Right hindlimb (tissue), 1 donor: ENCODE results near the gene HTATIP2.
"Not testable (repeated sequence)": the region's sequence is repeated elsewhere in the genome, so short reads cannot be mapped to it uniquely, and the experiment has no call there.

ENCODE experiments used
- DNase-seq: peaks from one replicate; pipeline ENCODE4 v3.0.0-alpha.2; 2018

Gene HTATIP2

DNA sequence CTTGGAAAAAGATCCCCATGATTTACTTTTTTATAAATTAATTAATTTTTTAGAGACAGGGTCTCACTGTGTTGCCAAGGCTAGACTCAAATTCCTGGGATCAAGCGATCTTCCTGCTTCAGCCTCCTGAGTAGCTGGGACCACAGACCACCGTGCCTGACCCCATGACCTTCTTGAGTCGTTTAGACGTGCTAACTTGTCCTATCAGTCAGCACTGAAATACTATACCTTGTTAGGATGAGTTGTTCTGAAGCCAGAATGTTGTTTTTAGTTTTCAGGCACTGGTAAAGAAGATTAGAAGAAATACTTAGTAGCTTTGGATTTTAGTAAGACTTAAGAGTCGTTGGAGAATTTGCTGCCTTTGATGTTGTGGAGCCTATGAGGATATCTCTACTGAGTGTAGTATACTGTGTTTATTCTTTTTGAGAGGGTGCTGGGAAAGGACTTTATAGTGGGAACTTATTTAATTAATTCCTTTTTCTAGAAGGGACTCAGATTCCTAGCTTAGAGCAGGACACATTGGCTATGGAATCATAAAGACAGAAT lies 8.6 kb downstream of the HTATIP2 start:
- no peak for DNase-seq

- no peak for DNase-seq
Observed at GRCh38 chr11:20373147-20373546, 9.6 kb downstream of the HTATIP2 start.

- DNase-seq, result no peak
Observed at GRCh38 chr11:20373568-20374209, 10.2 kb downstream of the HTATIP2 start.

DNA sequence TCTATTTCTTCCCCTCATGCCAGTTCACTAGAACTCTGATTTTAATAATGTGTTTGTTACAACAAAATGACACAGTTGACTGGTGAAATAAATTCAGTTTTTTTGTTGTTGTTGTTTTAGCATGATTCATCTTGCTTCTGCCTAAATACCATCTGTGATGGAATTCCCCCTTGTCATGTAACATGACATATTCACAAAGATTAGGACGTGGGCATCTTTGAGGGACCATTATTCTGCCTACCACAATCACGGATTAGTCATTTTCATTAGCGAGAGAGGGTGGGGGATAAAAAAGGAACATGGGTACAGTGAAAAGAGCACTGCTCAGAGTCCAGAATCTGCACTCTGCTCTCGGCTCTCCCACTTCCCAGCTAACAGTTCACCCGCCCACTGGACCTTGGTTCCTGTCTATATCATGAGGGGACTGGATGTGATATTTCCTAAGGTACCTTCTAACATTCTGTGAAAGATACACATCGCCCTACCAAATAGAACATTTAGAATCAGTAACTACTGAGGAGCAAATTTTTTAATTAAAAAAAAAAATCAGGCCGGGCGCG lies 11.3 kb downstream of the HTATIP2 start:
- DNase-seq, result no peak

DNA sequence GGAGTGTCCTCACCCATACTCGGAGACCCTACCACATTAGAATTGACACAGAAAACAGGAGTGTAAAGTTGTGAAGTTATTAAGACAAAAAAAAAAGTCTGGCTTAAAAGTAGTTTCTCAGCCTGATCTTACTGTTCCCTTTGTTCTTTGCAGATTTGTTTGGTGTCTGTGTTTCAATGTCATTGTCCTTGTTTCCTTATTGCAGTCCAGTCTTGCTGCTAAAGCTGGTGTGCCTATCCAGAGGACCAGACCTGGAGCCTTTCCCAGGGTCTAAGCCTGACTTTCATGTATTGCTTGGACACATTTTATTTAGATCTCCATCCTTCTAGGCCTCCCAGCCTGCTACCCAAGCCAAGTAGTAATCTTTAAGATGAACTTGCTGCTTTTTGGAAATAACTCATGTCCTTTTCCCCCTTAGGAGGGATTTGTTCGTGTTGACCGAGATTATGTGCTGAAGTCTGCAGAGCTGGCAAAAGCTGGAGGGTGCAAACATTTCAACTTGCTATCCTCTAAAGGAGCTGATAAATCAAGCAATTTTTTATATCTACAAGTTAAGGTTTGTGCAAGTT lies 12.7 kb downstream of the HTATIP2 start:
- no peak for DNase-seq

DNA sequence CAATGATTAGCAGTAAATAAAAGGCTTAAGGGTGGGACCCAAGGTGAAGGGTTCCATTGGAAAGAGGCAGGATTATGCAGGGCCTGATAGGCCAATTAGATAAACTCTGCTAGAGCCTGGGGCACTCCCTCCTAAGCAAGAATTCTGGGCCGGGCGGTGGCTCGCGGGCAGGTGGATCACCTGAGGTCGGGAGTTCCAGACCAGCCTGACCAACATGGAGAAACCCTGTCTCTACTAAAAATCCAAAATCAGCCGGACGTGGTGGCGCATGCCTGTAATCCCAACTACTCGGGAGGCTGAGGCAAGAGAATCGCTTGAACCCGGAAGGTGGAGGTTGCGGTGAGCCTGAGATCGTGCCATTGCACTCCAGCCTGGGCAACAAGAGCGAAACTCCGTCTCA lies 22.5 kb downstream of the HTATIP2 start:
- not testable (repeated sequence) for DNase-seq

- DNase-seq, result peak; percentile 97
Observed at GRCh38 chr11:20387261-20388095, 24.0 kb downstream of the HTATIP2 start, which contains the start of gene PRMT3. TSS of gene PRMT3 (plus strand) at chr11:20387716. CDS start at chr11:20387747, 31 bp downstream.

DNA sequence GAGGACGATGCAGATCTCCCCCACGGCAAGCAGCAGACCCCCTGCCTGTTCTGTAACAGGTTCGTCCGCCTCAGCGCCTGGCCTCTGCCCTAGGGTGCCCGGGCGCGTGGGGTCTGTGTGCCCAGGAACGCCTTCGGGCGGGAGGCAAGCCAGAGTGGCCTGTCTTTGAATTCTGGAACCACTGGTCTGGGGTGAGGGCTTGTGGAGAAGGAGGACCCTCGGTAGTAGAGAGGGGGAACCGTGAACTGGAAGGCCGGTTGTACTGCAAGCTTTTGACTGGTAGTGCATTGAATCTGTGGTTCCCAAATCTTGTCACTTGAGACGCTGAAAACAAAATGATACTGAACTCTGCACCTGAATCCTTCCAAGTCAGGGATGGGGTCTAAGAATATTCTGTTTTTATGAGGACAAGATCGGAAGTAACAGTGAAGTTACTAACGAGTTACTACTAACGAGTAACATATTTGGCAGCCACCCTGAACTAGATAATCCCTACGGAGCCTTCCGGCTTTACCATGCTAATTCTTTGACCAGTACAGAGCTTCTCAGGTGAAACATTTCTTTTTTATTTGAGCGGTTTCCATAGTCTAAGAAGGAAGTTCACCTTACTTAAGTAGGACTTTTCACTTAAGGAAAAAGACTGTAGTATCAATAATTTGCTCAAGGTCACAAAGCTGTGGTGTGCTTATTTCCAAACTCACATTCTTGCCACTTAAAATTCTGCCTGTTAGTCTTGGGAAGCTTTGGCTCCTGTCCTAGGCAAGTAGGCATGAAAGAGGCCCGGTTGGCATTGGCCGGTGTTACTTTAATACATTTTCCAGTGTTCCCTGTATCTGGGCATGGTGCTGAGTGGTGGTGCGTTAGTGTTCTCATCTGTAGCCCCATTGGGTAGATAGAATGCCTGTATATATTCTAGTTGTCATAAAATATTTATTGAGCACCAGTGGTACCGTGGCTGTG lies 24.9 kb downstream of the HTATIP2 start:
- no peak for DNase-seq

DNA sequence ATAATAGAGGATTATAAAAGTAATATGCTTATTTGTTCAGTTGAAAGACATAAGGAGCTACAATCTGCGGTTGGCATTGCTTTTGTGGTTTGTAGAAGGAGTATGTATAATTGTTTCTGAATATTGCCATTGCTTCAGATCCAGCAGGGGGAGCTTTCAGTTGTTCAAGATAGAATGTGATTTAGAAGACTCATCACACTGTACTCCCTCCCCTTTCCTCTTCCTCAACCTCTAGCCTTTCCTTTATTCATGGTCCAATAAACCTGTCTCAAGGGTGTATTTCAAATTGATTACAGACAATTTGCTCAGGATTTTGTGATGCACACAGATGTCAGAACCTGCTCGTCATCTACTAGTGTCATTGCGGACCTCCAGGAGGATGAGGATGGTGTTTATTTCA lies 33.8 kb downstream of the HTATIP2 start:
- DNase-seq, result no peak

- no peak for DNase-seq
Observed at GRCh38 chr11:20399498-20399897, 36.0 kb downstream of the HTATIP2 start.

DNA sequence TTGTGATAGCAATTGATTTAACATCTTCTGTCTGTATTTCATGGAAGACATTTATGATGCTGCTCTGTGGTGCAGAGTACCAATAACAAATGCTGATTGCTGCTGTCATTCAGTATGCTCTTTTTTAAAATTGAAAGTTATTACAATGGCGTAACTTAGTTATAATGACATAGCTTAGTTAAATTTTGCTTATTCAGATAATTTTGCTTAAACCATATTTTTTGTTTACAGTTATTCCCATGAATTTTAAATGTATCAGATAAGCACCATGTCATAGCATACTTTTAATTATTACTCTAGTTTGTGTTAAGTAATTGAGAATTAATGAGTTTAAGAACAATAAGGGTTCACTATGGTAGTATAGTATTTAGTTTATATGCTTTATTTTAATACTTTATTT lies 39.5 kb downstream of the HTATIP2 start:
- no peak for DNase-seq

- DNase-seq, result no peak
Observed at GRCh38 chr11:20406484-20406883, 43.0 kb downstream of the HTATIP2 start.

- DNase-seq, result no peak
Observed at GRCh38 chr11:20407344-20407743, 43.8 kb downstream of the HTATIP2 start.

GRCh38 chr11:20415432-20415831 lies 51.9 kb downstream of the HTATIP2 start:
- no peak for DNase-seq

DNA sequence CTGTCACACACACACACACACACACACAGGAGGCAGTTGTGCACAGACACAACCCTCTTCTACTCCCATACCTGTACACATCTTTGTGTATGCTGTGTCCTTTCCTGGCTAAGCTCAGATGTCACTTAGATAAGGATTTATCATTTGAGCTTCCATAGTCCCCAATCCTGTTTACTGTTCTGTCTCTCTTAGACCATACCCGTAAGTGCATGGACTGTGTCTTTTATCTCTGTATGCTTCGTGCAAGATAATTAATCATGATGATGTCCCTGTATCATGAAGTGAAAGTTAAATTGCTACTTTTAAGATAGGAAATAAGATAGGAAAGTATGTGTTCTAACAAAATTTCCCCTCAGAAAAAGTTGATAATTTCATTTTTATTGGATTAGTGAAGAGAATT lies 54.3 kb downstream of the HTATIP2 start:
- DNase-seq, result no peak

DNA sequence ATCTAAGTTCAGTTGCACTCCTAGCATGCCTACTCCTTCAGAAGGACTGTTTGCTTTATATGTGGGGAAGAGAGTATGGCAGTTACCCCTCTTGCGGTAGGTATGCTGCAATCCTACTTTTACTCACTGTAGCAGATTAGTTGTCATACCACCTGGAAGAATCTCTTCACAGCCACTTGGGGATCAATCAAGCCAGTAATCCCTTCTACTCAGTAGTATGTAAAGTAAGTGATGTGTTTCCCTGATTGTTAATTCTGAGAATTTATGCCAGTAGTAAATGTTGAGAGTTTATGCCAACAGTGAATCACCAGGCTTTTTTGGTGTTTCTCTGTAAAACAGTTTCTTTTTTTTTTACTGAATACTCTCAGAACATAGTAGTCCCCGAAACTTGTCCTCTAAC lies 58.4 kb downstream of the HTATIP2 start:
- no peak for DNase-seq

GRCh38 chr11:20429216-20429615 lies 65.7 kb downstream of the HTATIP2 start:
- no peak for DNase-seq
